Ecto neural progenitor cell (in vitro differentiated cells): ENCODE measurements around the gene B3GALNT2.

Source experiments
- DNase-seq: peaks from one replicate; pipeline ENCODE4 v3.0.0-alpha.2; 2018; ENCODE audit warnings: low spot score

The B3GALNT2 gene

GRCh38 chr1:235450886-235451483, 53.3 kb downstream of the B3GALNT2 start:
- no peak for DNase-seq

GRCh38 chr1:235450433-235450832, 53.8 kb downstream of the B3GALNT2 start:
- DNase-seq: no peak

- no peak for DNase-seq
Observed at GRCh38 chr1:235448616-235449015, 55.6 kb downstream of the B3GALNT2 start.

GRCh38 chr1:235442788-235443429, 61.3 kb downstream of the B3GALNT2 start:
- DNase-seq: no peak

- DNase-seq: no peak
Observed at GRCh38 chr1:235441159-235441685, 63.0 kb downstream of the B3GALNT2 start.

GRCh38 chr1:235434001-235434400, 70.3 kb downstream of the B3GALNT2 start:
- DNase-seq: no peak

GRCh38 chr1:235430991-235431390, 73.3 kb downstream of the B3GALNT2 start:
- DNase-seq: no peak

GRCh38 chr1:235429143-235429542, 75.1 kb downstream of the B3GALNT2 start:
- DNase-seq: no peak

GRCh38 chr1:235427447-235427846, 76.8 kb downstream of the B3GALNT2 start:
- DNase-seq: no peak

GRCh38 chr1:235426680-235427079, 77.6 kb downstream of the B3GALNT2 start:
- DNase-seq: no peak

GRCh38 chr1:235426143-235426542, 78.1 kb downstream of the B3GALNT2 start:
- no peak for DNase-seq

GRCh38 chr1:235425357-235425756, 78.9 kb downstream of the B3GALNT2 start:
- no peak for DNase-seq

GRCh38 chr1:235424092-235424491, 80.2 kb downstream of the B3GALNT2 start:
- no peak for DNase-seq

- no peak for DNase-seq
Observed at GRCh38 chr1:235423214-235423652, 81.0 kb downstream of the B3GALNT2 start.

GRCh38 chr1:235421751-235422150, 82.5 kb downstream of the B3GALNT2 start:
- DNase-seq: no peak

GRCh38 chr1:235417086-235417697, 87.1 kb downstream of the B3GALNT2 start:
- DNase-seq: peak; percentile 68

- DNase-seq: no peak
Observed at GRCh38 chr1:235416662-235417049, 87.6 kb downstream of the B3GALNT2 start.

- DNase-seq: peak; percentile 63
Observed at GRCh38 chr1:235415008-235415904, 89.0 kb downstream of the B3GALNT2 start.

GRCh38 chr1:235411489-235412486, 92.5 kb downstream of the B3GALNT2 start:
- DNase-seq: no peak

- DNase-seq: no peak
Observed at GRCh38 chr1:235410467-235410866, 93.8 kb downstream of the B3GALNT2 start.
